DLD1 (cell line): ENCODE data around the gene PCDHB7.
"Not testable (repeated sequence)": the region's sequence is repeated elsewhere in the genome, so short reads cannot be mapped to it uniquely, and the experiment has no call there.

Experiments used
- in situ Hi-C: cut with HindIII; loops from 2 replicates; pipeline ENCODE4 v1.10.0; 2017; ENCODE audit warnings: low sequenced_read_pairs

PCDHB7 gene

DNA sequence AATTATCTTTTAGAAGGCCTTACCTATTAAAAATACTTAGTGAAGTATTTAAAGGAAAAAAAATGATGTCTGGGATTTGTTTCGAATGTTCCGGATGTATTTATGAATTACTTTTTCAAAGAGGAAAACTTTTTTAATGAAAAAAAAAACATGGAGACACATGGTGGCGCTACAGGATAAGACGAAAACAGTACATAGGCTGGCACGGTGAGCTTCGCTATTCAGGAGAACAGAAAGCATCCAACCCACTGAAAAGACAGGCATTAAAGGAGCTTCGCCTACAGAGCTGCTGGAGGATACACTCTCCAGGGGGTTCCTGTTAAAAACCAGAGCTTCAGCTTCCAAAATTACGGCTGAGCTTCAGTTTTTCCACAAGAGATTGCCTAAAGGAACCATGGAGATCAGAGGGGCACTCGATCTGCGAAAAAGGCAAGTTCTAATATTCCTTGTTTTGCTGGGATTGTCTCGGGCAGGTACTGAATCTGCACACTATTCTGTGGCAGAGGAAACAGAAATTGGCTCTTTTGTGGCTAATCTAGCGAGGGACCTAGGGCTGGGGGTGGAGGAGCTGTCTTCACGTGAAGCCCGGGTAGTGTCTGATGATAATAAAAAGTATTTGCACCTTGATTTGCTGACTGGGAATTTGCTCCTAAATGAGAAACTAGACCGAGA lies 50.8 kb downstream of the PCDHB7 start, which contains the start of gene PCDHB14:
TSS of gene PCDHB14 (plus strand) at position 232 of the 672 bp plus-strand sequence. CDS start at position 395, 163 bp downstream.
- in situ Hi-C loops: no loop called here

DNA sequence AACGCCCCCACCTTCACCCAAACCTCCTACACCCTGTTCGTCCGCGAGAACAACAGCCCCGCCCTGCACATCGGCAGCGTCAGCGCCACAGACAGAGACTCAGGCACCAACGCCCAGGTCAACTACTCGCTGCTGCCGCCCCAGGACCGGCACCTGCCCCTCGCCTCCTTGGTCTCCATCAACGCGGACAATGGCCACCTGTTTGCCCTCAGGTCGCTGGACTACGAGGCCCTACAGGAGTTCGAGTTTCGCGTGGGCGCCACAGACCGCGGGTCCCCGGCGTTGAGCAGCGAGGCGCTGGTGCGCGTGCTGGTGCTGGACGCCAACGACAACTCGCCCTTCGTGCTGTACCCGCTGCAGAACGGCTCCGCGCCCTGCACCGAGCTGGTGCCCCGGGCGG lies 52.4 kb downstream of the PCDHB7 start:
- in situ Hi-C loops: not testable (repeated sequence)

DNA sequence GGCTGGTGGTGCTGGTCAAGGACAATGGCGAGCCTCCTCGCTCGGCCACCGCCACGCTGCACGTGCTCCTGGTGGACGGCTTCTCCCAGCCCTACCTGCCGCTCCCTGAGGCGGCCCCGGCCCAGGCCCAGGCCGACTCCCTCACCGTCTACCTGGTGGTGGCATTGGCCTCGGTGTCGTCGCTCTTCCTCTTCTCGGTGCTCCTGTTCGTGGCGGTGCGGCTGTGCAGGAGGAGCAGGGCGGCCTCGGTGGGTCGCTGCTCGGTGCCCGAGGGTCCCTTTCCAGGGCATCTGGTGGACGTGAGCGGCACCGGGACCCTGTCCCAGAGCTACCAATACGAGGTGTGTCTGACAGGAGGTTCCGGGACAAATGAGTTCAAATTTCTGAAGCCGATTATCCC lies 53.0 kb downstream of the PCDHB7 start:
- in situ Hi-C loops: not testable (repeated sequence)
